ENCODE results near the gene DNPH1. TPM values are rescaled to one million over a fixed set of nuclear protein-coding genes. Genes with fewer than 3 reads are reported as not detected.

DNPH1 gene
- total RNA-seq, 1 donor from 2014 or later: 52.3 TPM

- no peaks in the 10 kb centered on the region for H3K9me3 Mint-ChIP-seq
- peaks cover 23% of the 10 kb centered on the region for H3K36me3 Mint-ChIP-seq
- DNase-seq (ENCODE audit: extremely low spot score, unreplicated experiment): no peak
- no peaks in the 10 kb centered on the region for H3K27me3 Mint-ChIP-seq
- TF ChIP-seq CTCF (conservative IDR thresholded peaks at IDR 0.05): no peak
- no peaks in the 10 kb centered on the region for H3K4me1 Mint-ChIP-seq (ENCODE audit: unreplicated experiment)
- H3K4me3 Mint-ChIP-seq: no peak overlapping the region
- no peak overlapping the region for H3K27ac Mint-ChIP-seq
Measured at GRCh38 chr6:43193929-43194328, 35.4 kb downstream of the DNPH1 start.

- no peak for TF ChIP-seq CTCF (conservative IDR thresholded peaks at IDR 0.05)
- Mint-ChIP-seq H3K27ac (no peak overlapping the region), H3K27me3 (no peaks in the 10 kb centered on the region), H3K36me3 (peaks cover 23% of the 10 kb centered on the region), H3K9me3 (no peaks in the 10 kb centered on the region), H3K4me1 (ENCODE audit: unreplicated experiment) (no peaks in the 10 kb centered on the region), H3K4me3 (no peak overlapping the region)
- no peak for DNase-seq (ENCODE audit: extremely low spot score, unreplicated experiment)
Measured at GRCh38 chr6:43192911-43193310, 36.4 kb downstream of the DNPH1 start.

GRCh38 chr6:43189776-43190304 lies 39.4 kb downstream of the DNPH1 start:
- Mint-ChIP-seq H3K27me3 (no peaks in the 10 kb centered on the region), H3K4me3 (no peak overlapping the region), H3K4me1 (ENCODE audit: unreplicated experiment) (no peaks in the 10 kb centered on the region)

GRCh38 chr6:43188426-43188825 lies 40.9 kb downstream of the DNPH1 start:
- H3K4me3 Mint-ChIP-seq: no peak overlapping the region
- peaks cover 15% of the 10 kb centered on the region for H3K36me3 Mint-ChIP-seq
- peaks cover under 1% of the 10 kb centered on the region for H3K4me1 Mint-ChIP-seq (ENCODE audit: unreplicated experiment)
- no peaks in the 10 kb centered on the region for H3K9me3 Mint-ChIP-seq
- no peak for TF ChIP-seq CTCF (conservative IDR thresholded peaks at IDR 0.05)
- DNase-seq (ENCODE audit: extremely low spot score, unreplicated experiment): no peak
- H3K27ac Mint-ChIP-seq: no peak overlapping the region
- H3K27me3 Mint-ChIP-seq: no peaks in the 10 kb centered on the region

More at GRCh38 chr6:43189776-43190304, 39.4 kb downstream of the DNPH1 start:
- Mint-ChIP-seq H3K36me3 (peaks cover 18% of the 10 kb centered on the region), H3K9me3 (no peaks in the 10 kb centered on the region), H3K27ac (no peak overlapping the region)
- no peak for TF ChIP-seq CTCF (conservative IDR thresholded peaks at IDR 0.05)
- DNase-seq (ENCODE audit: extremely low spot score, unreplicated experiment): no peak

GRCh38 chr6:43187821-43188220 lies 41.5 kb downstream of the DNPH1 start:
- Mint-ChIP-seq H3K9me3 (no peaks in the 10 kb centered on the region), H3K36me3 (peaks cover 13% of the 10 kb centered on the region), H3K27ac (no peak overlapping the region), H3K4me1 (ENCODE audit: unreplicated experiment) (peaks cover 7% of the 10 kb centered on the region), H3K27me3 (no peaks in the 10 kb centered on the region), H3K4me3 (no peak overlapping the region)
- no peak for TF ChIP-seq CTCF (conservative IDR thresholded peaks at IDR 0.05)
- DNase-seq (ENCODE audit: extremely low spot score, unreplicated experiment): no peak

- Mint-ChIP-seq H3K4me3 (no peak overlapping the region), H3K9me3 (no peaks in the 10 kb centered on the region), H3K36me3 (peaks cover 9% of the 10 kb centered on the region), H3K4me1 (ENCODE audit: unreplicated experiment) (peaks cover 13% of the 10 kb centered on the region), H3K27me3 (no peaks in the 10 kb centered on the region), H3K27ac (no peak overlapping the region)
- DNase-seq (ENCODE audit: extremely low spot score, unreplicated experiment): no peak
- no peak for TF ChIP-seq CTCF (conservative IDR thresholded peaks at IDR 0.05)
Measured at GRCh38 chr6:43186706-43187105, 42.6 kb downstream of the DNPH1 start.
